Measurements from ENCODE around the gene SSR1.
"Not testable (repeated sequence)": the region's sequence is repeated elsewhere in the genome, so short reads cannot be mapped to it uniquely, and the experiment has no call there.

SSR1 gene

GRCh38 chr6:7312616-7313504 is at the start of gene SSR1:
TSS of gene SSR1 (minus strand) at chr6:7313199. CDS start at chr6:7313120, 79 bp downstream.
- peak; percentile 93 for DNase-seq

- not testable (repeated sequence) for DNase-seq
These were observed 38.9 kb upstream of the SSR1 start for GRCh38 chr6:7351916-7352315.

- not testable (repeated sequence) for DNase-seq
These were observed 37.6 kb upstream of the SSR1 start for GRCh38 chr6:7350591-7350990.

- not testable (repeated sequence) for DNase-seq
These were observed 34.6 kb upstream of the SSR1 start for GRCh38 chr6:7347551-7347997.

- DNase-seq, result not testable (repeated sequence)
These were observed 31.9 kb upstream of the SSR1 start for GRCh38 chr6:7344773-7345450.

GRCh38 chr6:7343546-7344475 is 30.8 kb upstream of the SSR1 start:
- DNase-seq, result no peak

- no peak for DNase-seq
These were observed 29.2 kb upstream of the SSR1 start for GRCh38 chr6:7341989-7342742.

- no peak for DNase-seq
These were observed 28.3 kb upstream of the SSR1 start for GRCh38 chr6:7341271-7341670.

GRCh38 chr6:7339007-7339732 is 26.2 kb upstream of the SSR1 start:
- DNase-seq, result not testable (repeated sequence)

GRCh38 chr6:7338031-7338430 is 25.0 kb upstream of the SSR1 start:
- no peak for DNase-seq

- no peak for DNase-seq
These were observed 22.5 kb upstream of the SSR1 start for GRCh38 chr6:7335519-7335918.

GRCh38 chr6:7334685-7335084 is 21.7 kb upstream of the SSR1 start:
- no peak for DNase-seq

- no peak for DNase-seq
These were observed 19.2 kb upstream of the SSR1 start for GRCh38 chr6:7332090-7332745.

- no peak for DNase-seq
These were observed 18.5 kb upstream of the SSR1 start for GRCh38 chr6:7331452-7331851.

GRCh38 chr6:7328243-7328642 is 15.2 kb upstream of the SSR1 start:
- DNase-seq, result no peak

- DNase-seq, result no peak
These were observed 12.8 kb upstream of the SSR1 start for GRCh38 chr6:7325750-7326149.

GRCh38 chr6:7324520-7324919 is 11.5 kb upstream of the SSR1 start:
- DNase-seq, result no peak

- no peak for DNase-seq
These were observed 10.1 kb upstream of the SSR1 start for GRCh38 chr6:7323074-7323473.

- not testable (repeated sequence) for DNase-seq
These were observed 8.9 kb upstream of the SSR1 start for GRCh38 chr6:7321866-7322265.

GRCh38 chr6:7319406-7319805 is 6.4 kb upstream of the SSR1 start:
- not testable (repeated sequence) for DNase-seq

GRCh38 chr6:7317538-7317937 is 4.5 kb upstream of the SSR1 start:
- no peak for DNase-seq

All from stimulated activated CD4-positive, alpha-beta T cell treated with anti-CD3 and anti-CD28 coated beads, Interleukin-4, amount 100 ng/mL, for 4 hours (primary cell).